Activated CD4-positive, alpha-beta memory T cell treated with anti-CD3 and anti-CD28 coated beads, Interleukin-2, amount 10 ng/mL, durations not matched to agents 7 days and 5 days (primary cell): Measurements from ENCODE around the gene ERMARD. TPM values are rescaled to one million over a fixed set of nuclear protein-coding genes. Genes with fewer than 3 reads are reported as not detected.

Source experiments
- CTCF ChIA-PET: fragments of 350-600 bp; sonication (Branson Sonifier 250); formaldehyde crosslinking; loops from one replicate; lab custom pipeline; 2021; ENCODE audit warnings: antibody characterized with exemption, inconsistent platforms; lab: Charles Lee
- POLR2A ChIA-PET: fragments of 350-600 bp; sonication (Branson Sonifier 250); formaldehyde crosslinking; loops from one replicate; lab custom pipeline; 2021; ENCODE audit warnings: antibody characterized with exemption; lab: Charles Lee
- DNase-seq: peaks from one replicate; pipeline ENCODE4 v3.0.0-alpha.2; 2020
- H3K27ac Mint-ChIP-seq: one replicate; pipeline ENCODE4 v1.8.0; 2021; ENCODE audit warnings: mild to moderate bottlenecking, mixed read lengths
- H3K27me3 Mint-ChIP-seq: one replicate; pipeline ENCODE4 v1.8.0; 2021; ENCODE audit warnings: mixed read lengths
- H3K36me3 Mint-ChIP-seq: one replicate; pipeline ENCODE4 v1.8.0; 2021; ENCODE audit warnings: low read depth, mixed read lengths
- H3K4me1 Mint-ChIP-seq: one replicate; pipeline ENCODE4 v1.8.0; 2021; ENCODE audit warnings: mixed read lengths
- H3K4me3 Mint-ChIP-seq: one replicate; pipeline ENCODE4 v1.8.0; 2021; ENCODE audit warnings: mild to moderate bottlenecking, mixed read lengths
- H3K9me3 Mint-ChIP-seq: one replicate; pipeline ENCODE4 v1.8.0; 2021; ENCODE audit warnings: mixed read lengths
- total RNA-seq, 2 experiments: library from RNA; stranded (reverse); gene quantifications; one replicate each; pipeline ENCODE4 v1.2.3, GENCODE V29; 2021

The ERMARD gene
- total RNA-seq = 10 to 100 TPM; 29.3 to 30.7 TPM

DNA sequence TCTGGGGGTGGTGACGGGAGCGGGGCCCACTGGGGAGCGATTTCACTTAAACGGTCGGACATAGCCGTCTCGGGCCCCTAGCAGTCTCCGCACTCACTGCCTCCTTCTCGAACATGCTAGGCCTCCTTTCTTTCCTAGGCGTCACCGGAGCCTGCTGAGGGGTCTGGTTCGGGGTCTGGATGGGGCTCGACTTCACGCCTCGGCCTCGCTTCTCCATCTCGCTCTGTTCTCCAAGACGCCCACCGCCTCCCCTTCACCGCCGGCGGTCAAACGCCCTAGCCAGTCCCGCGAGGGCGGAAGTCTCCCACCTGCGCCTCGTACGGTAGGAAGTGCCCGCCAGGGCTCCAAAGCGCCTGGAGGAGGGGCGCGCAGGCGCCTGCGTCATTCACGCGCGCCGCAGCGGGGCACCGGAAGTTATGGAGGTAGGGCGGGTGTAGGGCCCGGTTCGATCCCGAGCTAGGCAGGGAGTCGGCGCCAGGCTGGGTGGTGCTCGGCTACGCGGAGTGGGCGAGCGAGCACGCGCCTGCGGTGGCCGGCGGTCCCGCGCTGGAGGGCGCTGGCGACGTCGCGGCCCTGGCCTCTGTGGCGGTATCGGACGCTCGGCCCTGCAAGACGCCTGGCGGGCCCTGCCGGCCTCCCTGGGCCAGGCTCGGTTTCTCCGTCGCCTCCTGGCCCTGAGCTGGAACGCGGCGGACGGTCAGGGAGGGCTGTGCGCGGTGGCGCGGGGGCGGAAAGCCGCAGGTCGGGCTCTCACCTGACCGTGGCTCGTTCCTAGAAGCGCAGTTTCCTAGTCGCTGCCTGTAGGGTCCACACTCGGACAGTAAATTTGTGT is at the start of gene ERMARD, which contains the start of gene DYNLT2:
ERMARD (plus strand) TSS at position 381 of the 832 bp plus-strand sequence; CDS start at position 417, 36 bp downstream.
DYNLT2 (minus strand) TSS at position 331 of the 832 bp plus-strand sequence; CDS start at position 217, 114 bp downstream.
- Mint-ChIP-seq H3K4me3 (peak within 1 kb of the TSS; percentile 98), H3K4me1 (peaks cover 32% of the 10 kb centered on the region), H3K9me3 (no peaks in the 10 kb centered on the region), H3K36me3 (peaks cover 27% of the 10 kb centered on the region), H3K27ac (peak within 1 kb of the TSS; percentile 95), H3K27me3 (no peaks in the 10 kb centered on the region)
- POLR2A ChIA-PET = interaction anchor here (0.6 to 8.8 kb wide), 21 partner anchors 10 to 859 kb away, joined by 3 to 111 read pairs (median 4); partner anchors contain the start of genes C6orf120, PDCD2, PHF10 and PSMB1
- DNase-seq = peak; percentile 95
- CTCF ChIA-PET = interaction anchor here (0.8 to 2.3 kb wide), 4 partner anchors 39 to 801 kb away, joined by 3 to 10 read pairs (median 3); no protein-coding TSS in a partner anchor

DNA sequence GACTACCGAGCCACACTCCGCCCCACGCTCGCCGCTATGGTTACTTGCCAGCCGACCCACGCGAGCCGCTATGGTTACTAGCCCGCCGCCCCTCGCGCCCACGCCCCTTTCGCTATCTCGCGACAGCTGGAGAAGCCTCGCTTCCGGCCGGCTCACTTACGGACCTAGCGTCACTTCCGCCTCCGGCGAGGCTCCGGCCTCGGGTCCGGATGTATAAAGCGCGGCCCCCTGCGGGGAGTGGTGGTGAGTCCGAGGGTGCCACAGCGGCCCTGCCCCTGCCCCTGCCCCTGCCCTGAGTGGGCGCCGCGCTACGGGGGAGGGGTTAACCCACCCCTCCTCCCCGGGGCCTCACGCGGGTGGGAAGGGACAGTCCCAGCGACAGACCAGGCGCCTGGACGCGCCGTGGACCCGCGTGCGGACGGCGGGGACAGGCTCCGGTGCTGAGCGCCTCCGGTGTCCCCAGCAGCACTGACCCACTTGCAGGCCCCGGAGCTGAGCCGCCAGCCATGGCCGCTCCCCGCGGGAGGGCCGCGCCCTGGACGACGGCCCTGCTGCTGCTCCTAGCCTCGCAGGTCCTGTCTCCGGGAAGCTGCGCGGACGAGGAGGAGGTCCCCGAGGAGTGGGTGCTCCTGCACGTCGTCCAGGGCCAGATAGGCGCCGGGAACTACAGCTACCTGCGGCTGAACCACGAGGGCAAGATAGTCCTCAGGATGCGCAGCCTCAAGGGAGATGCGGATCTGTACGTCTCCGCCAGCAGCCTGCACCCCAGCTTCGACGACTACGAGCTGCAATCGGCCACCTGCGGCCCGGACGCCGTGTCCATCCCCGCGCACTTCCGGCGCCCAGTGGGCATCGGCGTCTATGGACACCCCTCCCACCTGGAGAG is 49.2 kb upstream of the ERMARD start, which contains the start of the genes C6orf120 and WDR27:
C6orf120 (plus strand) TSS at position 173 of the 886 bp plus-strand sequence; CDS start at position 507, 334 bp downstream.
WDR27 (minus strand) TSS at position 76 of the 886 bp plus-strand sequence. CDS start 13,024 bp downstream, outside the sequence.
- Mint-ChIP-seq H3K27ac (peak within 1 kb of the TSS; percentile 86), H3K36me3 (peaks cover 33% of the 10 kb centered on the region), H3K4me1 (peaks cover 56% of the 10 kb centered on the region), H3K9me3 (no peaks in the 10 kb centered on the region), H3K4me3 (peak within 1 kb of the TSS; percentile 89), H3K27me3 (no peaks in the 10 kb centered on the region)
- ChIA-PET POLR2A (interaction anchor here (0.8 to 8.7 kb wide), 29 partner anchors 9 to 882 kb away, joined by 3 to 135 read pairs (median 5); partner anchors contain the start of genes DYNLT2, ERMARD, FAM120B and PDCD2), CTCF (interaction anchor here (0.6 to 2.7 kb wide), 8 partner anchors 15 to 882 kb away, joined by 3 to 14 read pairs (median 4); partner anchors contain the start of gene PDCD2)
- DNase-seq = peak; percentile 97

DNA sequence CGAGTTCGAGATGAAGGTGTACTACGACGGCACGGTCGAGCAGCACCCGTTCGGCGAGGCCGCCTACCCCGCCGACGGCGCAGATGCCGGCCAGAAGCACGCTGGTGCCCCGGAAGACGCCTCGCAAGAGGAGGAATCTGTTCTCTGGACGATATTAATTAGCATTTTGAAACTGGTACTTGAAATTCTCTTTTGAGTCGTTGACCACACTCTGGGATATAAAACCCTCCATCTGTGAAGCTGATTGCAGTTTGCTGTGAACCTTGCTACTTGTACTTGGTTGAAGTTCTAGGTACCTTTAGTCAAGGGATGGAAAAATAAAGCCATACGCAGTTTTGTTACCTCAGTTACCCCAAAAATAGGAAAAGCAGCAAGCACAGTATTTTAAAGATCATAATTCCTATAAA is 48.6 kb upstream of the ERMARD start:
- ChIA-PET CTCF (interaction anchor here (2.6 to 2.7 kb wide), 2 partner anchors 20 to 86 kb away, joined by 13 to 14 read pairs; no protein-coding TSS in a partner anchor), POLR2A (interaction anchor here (0.8 to 8.7 kb wide), 19 partner anchors 8 to 881 kb away, joined by 3 to 135 read pairs (median 7); partner anchors contain the start of genes DYNLT2, ERMARD, PDCD2 and PHF10)
- peaks cover 54% of the 10 kb centered on the region for H3K4me1 Mint-ChIP-seq
- no peaks in the 10 kb centered on the region for H3K9me3 Mint-ChIP-seq
- no peaks in the 10 kb centered on the region for H3K27me3 Mint-ChIP-seq
- peak overlapping the region; percentile 89 for H3K4me3 Mint-ChIP-seq
- H3K27ac Mint-ChIP-seq = peak overlapping the region; percentile 86
- no peak for DNase-seq
- peaks cover 31% of the 10 kb centered on the region for H3K36me3 Mint-ChIP-seq

GRCh38 chr6:169707772-169708171 is 43.6 kb upstream of the ERMARD start:
- no peak for DNase-seq
- H3K9me3 Mint-ChIP-seq = no peaks in the 10 kb centered on the region
- no peak overlapping the region for H3K4me3 Mint-ChIP-seq
- ChIA-PET POLR2A (no interaction called here), CTCF (interaction anchor here (0.6 to 1.7 kb wide), 4 partner anchors 10 to 82 kb away, joined by 4 to 6 read pairs (median 4); no protein-coding TSS in a partner anchor)
- H3K27ac Mint-ChIP-seq = no peak overlapping the region
- no peaks in the 10 kb centered on the region for H3K27me3 Mint-ChIP-seq
- peaks cover 39% of the 10 kb centered on the region for H3K4me1 Mint-ChIP-seq
- H3K36me3 Mint-ChIP-seq = peaks cover 35% of the 10 kb centered on the region

DNA sequence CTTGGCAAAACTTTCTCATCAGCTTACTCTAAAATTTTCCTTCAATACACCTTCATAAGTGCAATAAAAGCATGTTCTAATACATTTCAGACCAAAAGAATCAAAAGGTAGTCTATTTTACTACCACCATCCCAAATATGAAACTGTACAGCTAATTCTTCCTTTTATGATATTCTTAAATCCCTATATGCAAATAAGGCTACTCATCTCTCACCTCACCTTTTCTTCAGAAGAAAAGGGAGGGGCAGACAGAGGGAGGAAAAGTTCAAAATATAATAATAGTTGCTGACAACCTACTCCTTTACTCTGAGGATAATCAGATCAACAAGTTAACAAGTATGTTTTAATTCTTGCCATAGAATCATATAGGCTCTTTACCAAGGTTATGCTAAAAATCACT is 42.1 kb upstream of the ERMARD start:
- H3K4me1 Mint-ChIP-seq = peaks cover 23% of the 10 kb centered on the region
- no peak overlapping the region for H3K27ac Mint-ChIP-seq
- no peak for DNase-seq
- H3K4me3 Mint-ChIP-seq = no peak overlapping the region
- H3K36me3 Mint-ChIP-seq = peaks cover 30% of the 10 kb centered on the region
- ChIA-PET CTCF (interaction anchor here (0.8 to 1.7 kb wide), 6 partner anchors 9 to 42 kb away, joined by 3 to 6 read pairs (median 3); partner anchors contain the start of genes DYNLT2 and ERMARD), POLR2A (interaction anchor here (0.7 to 4.0 kb wide), 5 partner anchors 7 to 43 kb away, joined by 3 to 29 read pairs (median 6); partner anchors contain the start of genes C6orf120, DYNLT2, ERMARD and PHF10)
- H3K27me3 Mint-ChIP-seq = no peaks in the 10 kb centered on the region
- H3K9me3 Mint-ChIP-seq = no peaks in the 10 kb centered on the region

GRCh38 chr6:169710009-169710408 is 41.4 kb upstream of the ERMARD start:
- H3K9me3 Mint-ChIP-seq = no peaks in the 10 kb centered on the region
- H3K4me3 Mint-ChIP-seq = no peak overlapping the region
- no peak for DNase-seq
- POLR2A ChIA-PET = interaction anchor here (1.2 to 4.0 kb wide), 5 partner anchors 8 to 43 kb away, joined by 4 to 29 read pairs (median 6); partner anchors contain the start of genes C6orf120, DYNLT2, ERMARD and PHF10
- CTCF ChIA-PET = interaction anchor here (1.4 kb wide), 1 partner anchor 10 kb away, joined by 6 read pairs; no protein-coding TSS in a partner anchor
- H3K4me1 Mint-ChIP-seq = peaks cover 19% of the 10 kb centered on the region
- no peak overlapping the region for H3K27ac Mint-ChIP-seq
- H3K27me3 Mint-ChIP-seq = no peaks in the 10 kb centered on the region
- H3K36me3 Mint-ChIP-seq = peaks cover 33% of the 10 kb centered on the region

DNA sequence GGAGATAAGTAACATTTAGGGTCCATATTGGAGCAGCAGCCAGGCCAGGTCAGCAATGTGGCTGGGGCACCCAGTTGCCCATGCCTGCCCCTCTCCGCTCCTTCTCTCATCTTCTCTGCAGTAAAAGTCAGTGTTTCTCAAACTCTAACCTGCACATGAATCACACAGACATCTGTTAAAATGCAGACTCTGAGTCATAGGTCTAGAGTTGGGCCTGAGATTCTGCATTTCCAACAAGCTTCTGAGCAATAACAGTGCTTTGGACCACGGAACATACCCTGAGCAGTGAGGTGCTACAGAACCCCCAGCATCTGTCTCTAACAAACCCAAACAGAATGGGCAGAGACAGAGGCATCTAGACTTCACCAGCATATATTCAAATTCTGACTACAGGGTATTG is 37.2 kb upstream of the ERMARD start:
- H3K27me3 Mint-ChIP-seq = no peaks in the 10 kb centered on the region
- H3K4me1 Mint-ChIP-seq = peaks cover 9% of the 10 kb centered on the region
- ChIA-PET POLR2A (interaction anchor here (1.1 to 1.3 kb wide), 2 partner anchors 9 to 11 kb away, joined by 3 to 4 read pairs; no protein-coding TSS in a partner anchor), CTCF (no interaction called here)
- H3K36me3 Mint-ChIP-seq = peaks cover 44% of the 10 kb centered on the region
- no peaks in the 10 kb centered on the region for H3K9me3 Mint-ChIP-seq
- H3K4me3 Mint-ChIP-seq = no peak overlapping the region
- H3K27ac Mint-ChIP-seq = peak overlapping the region; percentile 49
- DNase-seq = no peak

GRCh38 chr6:169714595-169714994 is 36.8 kb upstream of the ERMARD start:
- Mint-ChIP-seq H3K27ac (no peak overlapping the region), H3K27me3 (no peaks in the 10 kb centered on the region)
- CTCF ChIA-PET = no interaction called here

DNA sequence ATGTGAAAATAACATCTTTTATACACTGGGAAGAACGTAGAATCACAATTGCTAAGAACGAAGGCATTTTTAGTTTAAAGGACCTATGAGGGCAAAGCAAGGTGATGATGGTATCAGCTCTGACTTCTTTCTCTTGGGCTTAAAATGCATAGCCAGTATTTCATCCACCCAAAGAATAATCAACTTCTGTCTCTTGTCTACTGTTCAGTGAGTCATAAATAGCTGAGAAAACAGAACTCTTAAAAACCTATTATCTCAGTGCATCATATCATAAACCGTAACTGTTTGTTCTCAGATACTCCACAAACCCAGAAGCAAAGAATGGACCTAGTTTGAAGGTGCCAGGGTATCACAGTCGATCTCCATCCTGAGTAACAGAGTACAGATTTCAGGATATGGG is 32.3 kb upstream of the ERMARD start:
- Mint-ChIP-seq H3K9me3 (no peaks in the 10 kb centered on the region), H3K36me3 (peaks cover 43% of the 10 kb centered on the region), H3K27me3 (no peaks in the 10 kb centered on the region), H3K27ac (no peak overlapping the region), H3K4me1 (peaks cover 29% of the 10 kb centered on the region), H3K4me3 (no peak overlapping the region)
- ChIA-PET POLR2A (interaction anchor here (1.4 to 3.8 kb wide), 3 partner anchors 15 to 32 kb away, joined by 3 to 28 read pairs (median 22); partner anchors contain the start of genes C6orf120, DYNLT2, ERMARD and WDR27), CTCF (interaction anchor here (0.8 to 1.2 kb wide), 2 partner anchors 10 to 18 kb away, joined by 3 to 5 read pairs; partner anchors contain the start of genes C6orf120 and WDR27)
- no peak for DNase-seq

More at GRCh38 chr6:169714595-169714994, 36.8 kb upstream of the ERMARD start:
- Mint-ChIP-seq H3K9me3 (no peaks in the 10 kb centered on the region), H3K36me3 (peaks cover 47% of the 10 kb centered on the region), H3K4me1 (peaks cover 11% of the 10 kb centered on the region), H3K4me3 (no peak overlapping the region)
- no peak for DNase-seq
- POLR2A ChIA-PET = interaction anchor here (1.1 to 1.5 kb wide), 4 partner anchors 10 to 12 kb away, joined by 3 to 4 read pairs (median 3); partner anchors contain the start of gene C6orf120

DNA sequence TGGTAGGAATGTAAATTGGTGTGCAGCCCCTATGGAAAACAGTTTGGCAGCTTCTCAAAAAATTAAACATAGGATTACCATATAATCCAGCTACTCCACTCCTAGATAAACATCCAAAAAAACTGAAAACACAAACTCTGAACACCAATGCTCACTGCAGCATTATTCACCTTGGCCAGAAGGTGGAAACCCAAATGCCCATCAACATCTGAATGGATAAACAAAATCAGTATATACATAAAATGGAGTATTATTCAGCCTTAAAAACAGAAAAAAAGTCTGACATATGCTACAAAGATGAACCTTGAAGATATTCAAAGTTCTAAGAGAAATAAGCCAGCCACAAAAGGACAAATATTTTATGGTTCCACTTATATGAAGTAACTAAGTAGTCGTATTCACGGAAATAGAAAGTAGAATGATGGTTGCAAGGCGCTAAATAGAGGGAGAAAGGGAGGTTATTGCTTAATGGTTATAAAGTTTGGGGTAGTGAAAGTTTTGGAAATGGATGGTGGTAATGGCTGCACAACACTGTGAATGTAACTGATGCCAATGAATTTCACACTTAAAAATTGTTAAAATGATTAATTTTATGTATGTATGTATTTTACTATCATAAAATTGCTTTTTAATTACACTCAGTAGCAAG is 31.1 kb upstream of the ERMARD start:
- DNase-seq = no peak
- CTCF ChIA-PET = interaction anchor here (1.2 to 1.5 kb wide), 2 partner anchors 10 to 19 kb away, joined by 5 to 6 read pairs; partner anchors contain the start of genes C6orf120 and WDR27
- Mint-ChIP-seq H3K27me3 (peaks cover 2% of the 10 kb centered on the region), H3K36me3 (peaks cover 35% of the 10 kb centered on the region), H3K27ac (no peak overlapping the region), H3K4me3 (no peak overlapping the region), H3K4me1 (peaks cover 33% of the 10 kb centered on the region), H3K9me3 (no peaks in the 10 kb centered on the region)
- POLR2A ChIA-PET = interaction anchor here (1.3 to 7.1 kb wide), 5 partner anchors 16 to 71 kb away, joined by 3 to 135 read pairs (median 22); partner anchors contain the start of genes C6orf120, DYNLT2, ERMARD and WDR27
